MM.1S (cell line): Measurements from ENCODE around the gene SLC43A3.

Experiments
- EZH2 ChIP-seq: fragments of 300-600 bp; sonication (generic); optimal IDR thresholded peaks from 2 replicates; pipeline ENCODE3; 2017; ENCODE audit warnings: low read depth, mild to moderate bottlenecking, antibody characterized with exemption, low read length, mixed read lengths
- TF ChIP-seq, protein P1 (sequence below): fragments of 300-600 bp; sonication (generic); IDR thresholded peaks from 2 replicates; pipeline ENCODE4 v1.5.1; 2016; ENCODE audit warnings: antibody characterized with exemption, low read length, mixed read lengths

GRCh38 chr11:57459164-57460021 lies 32.5 kb upstream of the SLC43A3 start:
- TF ChIP-seq, protein P1, sequence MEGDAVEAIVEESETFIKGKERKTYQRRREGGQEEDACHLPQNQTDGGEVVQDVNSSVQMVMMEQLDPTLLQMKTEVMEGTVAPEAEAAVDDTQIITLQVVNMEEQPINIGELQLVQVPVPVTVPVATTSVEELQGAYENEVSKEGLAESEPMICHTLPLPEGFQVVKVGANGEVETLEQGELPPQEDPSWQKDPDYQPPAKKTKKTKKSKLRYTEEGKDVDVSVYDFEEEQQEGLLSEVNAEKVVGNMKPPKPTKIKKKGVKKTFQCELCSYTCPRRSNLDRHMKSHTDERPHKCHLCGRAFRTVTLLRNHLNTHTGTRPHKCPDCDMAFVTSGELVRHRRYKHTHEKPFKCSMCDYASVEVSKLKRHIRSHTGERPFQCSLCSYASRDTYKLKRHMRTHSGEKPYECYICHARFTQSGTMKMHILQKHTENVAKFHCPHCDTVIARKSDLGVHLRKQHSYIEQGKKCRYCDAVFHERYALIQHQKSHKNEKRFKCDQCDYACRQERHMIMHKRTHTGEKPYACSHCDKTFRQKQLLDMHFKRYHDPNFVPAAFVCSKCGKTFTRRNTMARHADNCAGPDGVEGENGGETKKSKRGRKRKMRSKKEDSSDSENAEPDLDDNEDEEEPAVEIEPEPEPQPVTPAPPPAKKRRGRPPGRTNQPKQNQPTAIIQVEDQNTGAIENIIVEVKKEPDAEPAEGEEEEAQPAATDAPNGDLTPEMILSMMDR, result no peak
- no peak for TF ChIP-seq EZH2
